GM23338 (cell line): ENCODE measurements around the gene CCNK.

ENCODE experiments used
- CREB1 ChIP-seq: fragments of 250-450 bp; sonication (Bioruptor Pico); IDR thresholded peaks from 2 replicates; pipeline ENCODE4 v1.5.0; 2020; ENCODE audit warnings: low read depth, mild to moderate bottlenecking, moderate library complexity
- EZH2 ChIP-seq: fragments of 200-600 bp; sonication (generic); IDR thresholded peaks from one replicate; pipeline ENCODE4 v1.8.0; 2017; ENCODE audit warnings: antibody characterized with exemption, mild to moderate bottlenecking, low read depth; ENCODE audit not compliant: unreplicated experiment
- EZH2phosphoT487 ChIP-seq: fragments of 200-600 bp; sonication (generic); IDR thresholded peaks from one replicate; pipeline ENCODE4 v1.8.1; 2018; ENCODE audit warnings: antibody characterized with exemption; ENCODE audit not compliant: unreplicated experiment
- JUNB ChIP-seq: IDR thresholded peaks from one replicate; pipeline ENCODE4 v1.6.1; 2016; ENCODE audit warnings: antibody characterized with exemption; ENCODE audit not compliant: unreplicated experiment
- NANOG ChIP-seq: IDR thresholded peaks from 2 replicates; pipeline ENCODE4 v1.6.1; 2016; ENCODE audit warnings: antibody characterized with exemption, borderline replicate concordance
- POLR2AphosphoS5 ChIP-seq: IDR thresholded peaks from 2 replicates; pipeline ENCODE4 v1.6.1; 2016; ENCODE audit warnings: antibody characterized with exemption, low read depth
- STAT1 ChIP-seq: IDR thresholded peaks from one replicate; pipeline ENCODE4 v1.6.1; 2016; ENCODE audit warnings: antibody characterized with exemption; ENCODE audit not compliant: unreplicated experiment
- ZNF331 ChIP-seq: fragments of 250-450 bp; sonication (Bioruptor Pico); IDR thresholded peaks from 2 replicates; pipeline ENCODE4 v1.5.0; 2020; ENCODE audit warnings: low read depth, mild to moderate bottlenecking, moderate library complexity
- TF ChIP-seq, protein P1 (sequence below), 2 experiments: fragments of 200-600 bp in 1 of 2; sonication (generic) in 1 of 2; conservative IDR thresholded peaks; 2 replicates each; pipeline versions ENCODE4 v1.5.1 to v1.6.1; 2016 to 2017; ENCODE audit warnings: antibody characterized with exemption in 2 of 2, low read depth in 2 of 2, mild to moderate bottlenecking in 2 of 2, moderate library complexity in 1 of 2

DNA sequence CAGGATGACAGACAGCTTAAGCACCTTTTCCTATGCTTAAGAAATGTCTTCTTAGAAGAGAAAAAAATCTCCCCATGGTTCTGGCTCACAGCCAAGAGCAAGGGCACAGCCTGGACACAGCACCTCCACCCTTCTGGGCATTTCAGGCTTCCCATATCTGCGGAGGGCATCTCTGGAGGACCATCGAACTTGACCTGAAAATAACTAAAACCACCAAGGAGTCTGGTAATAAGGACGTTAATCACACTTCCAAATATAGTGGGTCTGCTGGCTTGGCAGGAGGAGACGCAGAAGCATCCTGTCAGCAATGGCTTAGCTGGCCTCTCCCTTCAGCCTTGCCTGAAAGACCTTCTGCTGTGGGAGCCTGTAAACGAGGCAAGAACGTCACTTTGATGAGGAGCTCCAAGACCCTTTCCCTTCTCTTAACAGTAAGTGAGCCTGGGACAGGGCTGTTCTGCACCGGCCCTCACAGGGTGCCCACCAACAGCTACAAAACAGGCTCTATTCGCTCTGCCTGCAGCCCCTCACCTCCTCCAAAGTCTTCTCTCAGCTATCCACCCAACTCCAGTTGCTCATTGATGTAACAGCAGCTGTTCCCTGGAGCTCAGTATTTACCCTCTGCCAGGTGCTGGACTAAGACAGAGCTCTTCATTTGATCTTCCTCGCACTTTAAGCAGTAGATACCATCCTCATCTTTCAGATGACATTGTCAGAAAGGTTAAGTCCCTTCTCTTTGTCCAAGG, 13.7 kb upstream of the CCNK start:
- TF ChIP-seq EZH2phosphoT487 (no peak), EZH2 (no peak), POLR2AphosphoS5 (no peak), STAT1 (no peak), NANOG (no peak), JUNB (no peak), ZNF331 (CRISPR knock-in tag) (no peak), CREB1 (CRISPR knock-in tag) (no peak)
- TF ChIP-seq, protein P1, sequence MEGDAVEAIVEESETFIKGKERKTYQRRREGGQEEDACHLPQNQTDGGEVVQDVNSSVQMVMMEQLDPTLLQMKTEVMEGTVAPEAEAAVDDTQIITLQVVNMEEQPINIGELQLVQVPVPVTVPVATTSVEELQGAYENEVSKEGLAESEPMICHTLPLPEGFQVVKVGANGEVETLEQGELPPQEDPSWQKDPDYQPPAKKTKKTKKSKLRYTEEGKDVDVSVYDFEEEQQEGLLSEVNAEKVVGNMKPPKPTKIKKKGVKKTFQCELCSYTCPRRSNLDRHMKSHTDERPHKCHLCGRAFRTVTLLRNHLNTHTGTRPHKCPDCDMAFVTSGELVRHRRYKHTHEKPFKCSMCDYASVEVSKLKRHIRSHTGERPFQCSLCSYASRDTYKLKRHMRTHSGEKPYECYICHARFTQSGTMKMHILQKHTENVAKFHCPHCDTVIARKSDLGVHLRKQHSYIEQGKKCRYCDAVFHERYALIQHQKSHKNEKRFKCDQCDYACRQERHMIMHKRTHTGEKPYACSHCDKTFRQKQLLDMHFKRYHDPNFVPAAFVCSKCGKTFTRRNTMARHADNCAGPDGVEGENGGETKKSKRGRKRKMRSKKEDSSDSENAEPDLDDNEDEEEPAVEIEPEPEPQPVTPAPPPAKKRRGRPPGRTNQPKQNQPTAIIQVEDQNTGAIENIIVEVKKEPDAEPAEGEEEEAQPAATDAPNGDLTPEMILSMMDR (conservative IDR thresholded peaks at IDR 0.05; ENCODE audit: low read depth in 2 of 2), result no peak
